IMR-90 (cell line): ENCODE results near the gene REN. TPM values are rescaled to one million over a fixed set of nuclear protein-coding genes. Genes with fewer than 3 reads are reported as not detected.

Source experiments
- ATAC-seq: fragments of 200-7000 bp; cut with Tn5 transposase; 2 replicates; pipeline ENCODE4 v1.9.1; 2020; ENCODE audit warnings: low read depth, mild to moderate bottlenecking, moderate library complexity
- BruUV-seq: library from RNA; stranded (reverse); fragments of 400-500 nt; replicated peaks from 2 replicates; lab custom pipeline; 2021; lab: Mats Ljungman, UMichigan
- CTCF ChIA-PET: fragments of 300-600 bp; formaldehyde crosslinking; extraction: SDS; loops from one replicate; lab custom pipeline; 2021; ENCODE audit warnings: antibody characterized with exemption; lab: Yijun Ruan, JAX
- POLR2A ChIA-PET: fragments of 300-600 bp; sonication (Branson Sonifier 250); formaldehyde crosslinking; loops from one replicate; lab custom pipeline; 2022; ENCODE audit warnings: antibody characterized with exemption; ENCODE audit not compliant: unreplicated experiment; lab: Charles Lee
- DNase-seq: peaks from one replicate; pipeline ENCODE4 v3.0.0; 2013
- H2AFZ ChIP-seq: replicated peaks from 2 replicates; pipeline ENCODE3; 2013; ENCODE audit warnings: low read length, mild to moderate bottlenecking; ENCODE audit not compliant: poor library complexity
- H2AK5ac ChIP-seq: 2 replicates; pipeline ENCODE4 v1.6.1; 2013; ENCODE audit warnings: low read depth, low read length, inconsistent platforms
- H2AK9ac ChIP-seq: replicated peaks from 2 replicates; pipeline ENCODE3; 2013; ENCODE audit warnings: mild to moderate bottlenecking, low read depth, low read length, moderate library complexity; ENCODE audit not compliant: poor library complexity
- H2BK120ac ChIP-seq: 2 replicates; pipeline ENCODE4 v1.6.1; 2013; ENCODE audit warnings: low read depth, low read length, inconsistent platforms
- H2BK15ac ChIP-seq: 3 replicates; pipeline ENCODE4 v1.6.1; 2013; ENCODE audit warnings: low read depth, low read length, inconsistent platforms
- H2BK20ac ChIP-seq: 2 replicates; pipeline ENCODE4 v1.6.1; 2013; ENCODE audit warnings: low read depth, mild to moderate bottlenecking, inconsistent platforms, low read length, moderate library complexity
- H2BK5ac ChIP-seq: 2 replicates; pipeline ENCODE4 v1.6.1; 2013; ENCODE audit warnings: mild to moderate bottlenecking, low read depth, low read length, inconsistent platforms; ENCODE audit not compliant: poor library complexity, severe bottlenecking
- H3K14ac ChIP-seq: replicated peaks from 2 replicates; pipeline ENCODE4 v1.6.1; 2013; ENCODE audit warnings: low read depth, low read length, inconsistent platforms
- H3K18ac ChIP-seq: 2 replicates; pipeline ENCODE4 v1.6.1; 2013; ENCODE audit warnings: low read depth, low read length, control low read depth
- H3K23ac ChIP-seq: 2 replicates; pipeline ENCODE4 v1.6.1; 2013; ENCODE audit warnings: low read depth, low read length, inconsistent platforms
- H3K27ac ChIP-seq: 2 replicates; pipeline ENCODE4 v1.5.1; 2013; ENCODE audit warnings: mild to moderate bottlenecking, control low read depth, low read length; ENCODE audit not compliant: insufficient read depth
- H3K27me3 ChIP-seq: 2 replicates; pipeline ENCODE4 v1.6.1; 2013; ENCODE audit warnings: low read length; ENCODE audit not compliant: control insufficient read depth, insufficient read depth
- H3K36me3 ChIP-seq: 2 replicates; pipeline ENCODE4 v1.6.1; 2013; ENCODE audit warnings: low read length, mixed read lengths; ENCODE audit not compliant: control insufficient read depth, insufficient read depth
- H3K4ac ChIP-seq: 2 replicates; pipeline ENCODE4 v1.6.1; 2013; ENCODE audit warnings: low read depth, low read length, inconsistent platforms
- H3K4me1 ChIP-seq: 2 replicates; pipeline ENCODE4 v1.6.1; 2013; ENCODE audit warnings: low read length, mixed read lengths; ENCODE audit not compliant: control insufficient read depth, insufficient read depth
- H3K4me2 ChIP-seq: 2 replicates; pipeline ENCODE4 v1.6.1; 2013; ENCODE audit warnings: low read depth, mild to moderate bottlenecking, control low read depth, low read length, moderate library complexity
- H3K4me3 ChIP-seq: 2 replicates; pipeline ENCODE4 v1.5.1; 2013; ENCODE audit warnings: low read depth, mild to moderate bottlenecking, control low read depth, low read length, moderate library complexity; ENCODE audit not compliant: insufficient read depth
- H3K56ac ChIP-seq: 2 replicates; pipeline ENCODE4 v1.6.1; 2013; ENCODE audit warnings: low read length, inconsistent platforms; ENCODE audit not compliant: insufficient read depth; ENCODE audit errors: extremely low read depth
- H3K79me1 ChIP-seq, 2 experiments: 2 replicates each; pipeline ENCODE4 v1.6.1; 2013; ENCODE audit warnings: low read length in 2 of 2, inconsistent platforms in 1 of 2, low read depth in 1 of 2
- H3K9ac ChIP-seq: 2 replicates; pipeline ENCODE4 v1.6.1; 2013; ENCODE audit warnings: low read depth, low read length, control low read depth
- H3K9me1 ChIP-seq: 2 replicates; pipeline ENCODE4 v1.6.1; 2013; ENCODE audit warnings: low read length, inconsistent platforms; ENCODE audit not compliant: insufficient read depth
- H3K9me3 ChIP-seq: 2 replicates; pipeline ENCODE4 v1.6.1; 2013; ENCODE audit warnings: low read length; ENCODE audit not compliant: control insufficient read depth, insufficient read depth
- H4K20me1 ChIP-seq: 2 replicates; pipeline ENCODE4 v1.6.1; 2013; ENCODE audit warnings: low read length, inconsistent platforms; ENCODE audit not compliant: insufficient read depth
- H4K5ac ChIP-seq: 2 replicates; pipeline ENCODE4 v1.6.1; 2013; ENCODE audit warnings: mild to moderate bottlenecking, low read depth, low read length, control low read depth
- H4K8ac ChIP-seq, 2 experiments: 2 replicates each; pipeline ENCODE4 v1.6.1; 2013; ENCODE audit warnings: low read depth in 2 of 2, low read length in 2 of 2, control low read depth in 1 of 2, inconsistent platforms in 1 of 2
- H4K91ac ChIP-seq: 2 replicates; pipeline ENCODE4 v1.6.1; 2013; ENCODE audit warnings: low read depth, low read length, inconsistent platforms; ENCODE audit not compliant: insufficient read depth
- BHLHE40 ChIP-seq: fragments of 150-350 bp; IDR thresholded peaks from 2 replicates; pipeline ENCODE4 v1.6.1; 2016; ENCODE audit warnings: mild to moderate bottlenecking, low read depth, low read length
- CEBPB ChIP-seq: IDR thresholded peaks from 2 replicates; pipeline ENCODE4 v1.6.1; 2012; ENCODE audit warnings: low read depth, low read length, improper control_type of control experiment
- CHD1 ChIP-seq: IDR thresholded peaks from 2 replicates; pipeline ENCODE4 v1.6.1; 2012; ENCODE audit warnings: low read depth, low read length, improper control_type of control experiment
- CTCF ChIP-seq: conservative IDR thresholded peaks from 2 replicates; pipeline ENCODE4 v1.5.1; 2012; ENCODE audit warnings: mild to moderate bottlenecking, low read depth, low read length, improper control_type of control experiment
- ELK1 ChIP-seq: fragments of 150-350 bp; IDR thresholded peaks from 2 replicates; pipeline ENCODE4 v1.6.1; 2016; ENCODE audit warnings: low read depth, mild to moderate bottlenecking, low read length, moderate library complexity, borderline replicate concordance
- FOS ChIP-seq: fragments of 150-350 bp; IDR thresholded peaks from 2 replicates; pipeline ENCODE4 v1.6.1; 2016; ENCODE audit warnings: low read depth, low read length
- MAFK ChIP-seq: IDR thresholded peaks from 2 replicates; pipeline ENCODE4 v1.6.1; 2012; ENCODE audit warnings: low read depth, low read length, improper control_type of control experiment
- MAZ ChIP-seq: IDR thresholded peaks from 2 replicates; pipeline ENCODE4 v1.6.1; 2012; ENCODE audit warnings: low read depth, mild to moderate bottlenecking, low read length, improper control_type of control experiment, moderate library complexity, borderline replicate concordance
- MXI1 ChIP-seq: IDR thresholded peaks from 2 replicates; pipeline ENCODE4 v1.6.1; 2012; ENCODE audit warnings: low read depth, mild to moderate bottlenecking, low read length, moderate library complexity, borderline replicate concordance
- NFE2L2 ChIP-seq: fragments of 150-350 bp; IDR thresholded peaks from 2 replicates; pipeline ENCODE4 v1.6.1; 2016; ENCODE audit warnings: low read depth, mild to moderate bottlenecking, low read length
- POLR2A ChIP-seq: IDR thresholded peaks from 2 replicates; pipeline ENCODE4 v1.6.1; 2012; ENCODE audit warnings: mild to moderate bottlenecking, low read depth, low read length
- RAD21 ChIP-seq: IDR thresholded peaks from 2 replicates; pipeline ENCODE4 v1.6.1; 2012; ENCODE audit warnings: low read length, improper control_type of control experiment
- RCOR1 ChIP-seq: IDR thresholded peaks from 2 replicates; pipeline ENCODE4 v1.6.1; 2012; ENCODE audit warnings: mild to moderate bottlenecking, low read length, improper control_type of control experiment; ENCODE audit not compliant: insufficient replicate concordance
- RFX5 ChIP-seq: IDR thresholded peaks from 2 replicates; pipeline ENCODE4 v1.8.0; 2012; ENCODE audit warnings: low read depth, mild to moderate bottlenecking, low read length, moderate library complexity
- SMC3 ChIP-seq: fragments of 150-350 bp; IDR thresholded peaks from 2 replicates; pipeline ENCODE4 v1.6.1; 2016; ENCODE audit warnings: low read depth, mild to moderate bottlenecking, antibody characterized with exemption, low read length, moderate library complexity
- USF2 ChIP-seq: fragments of 150-350 bp; IDR thresholded peaks from 2 replicates; pipeline ENCODE4 v1.6.1; 2017; ENCODE audit warnings: mild to moderate bottlenecking, antibody characterized with exemption, low read length, low read depth
- WGBS, 2 experiments: methylation state at CpG; one replicate each; pipeline versions ENCODE4 v1.1.5 to v1.1.7; 2013; ENCODE audit warnings: missing lambda C conversion rate in 2 of 2; ENCODE audit not compliant: insufficient read length in 1 of 2; ENCODE audit errors: extremely low coverage in 2 of 2; 5-methylcytosine and 5-hydroxymethylcytosine counted together
- dilution Hi-C: fragments of 300-500 bp; cut with HindIII; formaldehyde crosslinking; loops from one replicate; pipeline ENCODE4 v1.14.3; 2018; ENCODE audit warnings: low sequenced_read_pairs; ENCODE audit not compliant: unreplicated experiment
- in situ Hi-C: fragments of 300-500 bp; cut with MboI; formaldehyde crosslinking; loops from 3 replicates; pipeline ENCODE4 v1.14.3; 2019; ENCODE audit warnings: low sequenced_read_pairs, inconsistent platforms, mixed read lengths
- intact Hi-C: fragments of 100-400 bp; cut with micrococcal nuclease; formaldehyde crosslinking; loops from 2 replicates; pipeline ENCODE4 v1.10.0; 2022
- polyA plus RNA-seq, 3 experiments: library from polyadenylated mRNA; depleted of rRNA; stranded (reverse); fragments of >200 nt; gene quantifications; 2 replicates each; pipeline ENCODE4 v1.2.3, GENCODE V29; 2012; ENCODE audit warnings: low replicate concordance in 1 of 3
- total RNA-seq: library from RNA; depleted of rRNA; stranded (reverse); fragments of >200 nt; gene quantifications from 2 replicates; pipeline ENCODE4 v1.2.3, GENCODE V29; 2012

REN gene
- total and polyA plus RNA-seq, 2 of the 4 experiments (the other 2 are of a cell fraction): 0.54 to 1.2 TPM

GRCh38 chr1:204139088-204139487, 27.0 kb downstream of the REN start:
- Histone ChIP-seq H3K9me3 (no peaks in the 10 kb centered on the region), H3K27me3 (no peaks in the 10 kb centered on the region), H3K4ac (no peak overlapping the region), H3K9me1 (0 out of 2 replicates have a peak, but pooled peaks cover 3% of the 10 kb centered on the region), H3K14ac (no peak overlapping the region), H3K27ac (no peak overlapping the region), H3K18ac (no peak overlapping the region), H2AK9ac (no peak overlapping the region), H3K23ac (no peak overlapping the region), H4K5ac (no peak overlapping the region), H4K91ac (no peak overlapping the region), H2BK20ac (no peak overlapping the region), H2AK5ac (no peak overlapping the region), H2AFZ (no peak overlapping the region), H2BK5ac (no peak overlapping the region), H2BK15ac (no peak overlapping the region), H3K56ac (no peak overlapping the region), H3K4me1 (no peaks in the 10 kb centered on the region), H4K20me1 (no peaks in the 10 kb centered on the region), H2BK120ac (no peak overlapping the region), H3K9ac (no peak overlapping the region), H3K4me2 (no peak overlapping the region), H3K4me3 (no peak overlapping the region), H3K79me1 (no peaks in the 10 kb centered on the region), H4K8ac (no peak overlapping the region), H3K36me3 (peaks cover 36% of the 10 kb centered on the region; the same call in 1 of the 2 replicates)
- WGBS, 2 experiments: 60% methylated on average over 1 of the region's 2 CpGs; no CpG with 5 or more reads in 1 of the 2 experiments
- ChIA-PET CTCF (interaction anchor here (1.2 kb wide), 1 partner anchor 268 kb away, joined by 3 read pairs; no protein-coding TSS in a partner anchor), POLR2A (no interaction called here)
- no peak for TF ChIP-seq FOS
- TF ChIP-seq MAZ: no peak
- no peak for TF ChIP-seq SMC3
- no peak for TF ChIP-seq MXI1
- TF ChIP-seq CEBPB: no peak
- no peak for TF ChIP-seq RAD21
- TF ChIP-seq CHD1: no peak
- no peak for TF ChIP-seq RCOR1
- no peak for TF ChIP-seq USF2
- no peak for TF ChIP-seq POLR2A
- no peak for TF ChIP-seq CTCF
- no peak for TF ChIP-seq BHLHE40
- no peak for TF ChIP-seq MAFK
- TF ChIP-seq ELK1: no peak
- no peak for TF ChIP-seq RFX5
- no peak for TF ChIP-seq NFE2L2
- in situ Hi-C loops: no loop called here
- ATAC-seq (no peak), DNase-seq (no peak)
- intact Hi-C loops: no loop called here
- no TSS peak for BruUV-seq
- dilution Hi-C loops: loop anchor here (25.0 kb wide), 1 partner anchor 277 kb away; the partner anchor contains the start of gene SNRPE
